SK-N-MC (cell line): ENCODE measurements around the gene MCM8.

ENCODE experiments used
- EZH2 ChIP-seq: fragments of 200-600 bp; sonication (generic); IDR thresholded peaks from one replicate; pipeline ENCODE4 v1.6.1; 2017; ENCODE audit warnings: antibody characterized with exemption
- FOXP2 ChIP-seq: optimal IDR thresholded peaks from 2 replicates; pipeline ENCODE3; 2011; ENCODE audit warnings: mild to moderate bottlenecking, moderate library complexity; ENCODE audit not compliant: insufficient read depth; ENCODE audit errors: extremely low read length, control extremely low read depth
- POLR2AphosphoS5 ChIP-seq: IDR thresholded peaks from 2 replicates; pipeline ENCODE4 v1.6.1; 2012; ENCODE audit warnings: mild to moderate bottlenecking, low read depth, low read length, borderline replicate concordance

- TF ChIP-seq EZH2 (no peak), FOXP2 (no peak), POLR2AphosphoS5 (no peak)
Measured at GRCh38 chr20:5910186-5910585, 40.3 kb upstream of the MCM8 start.
